SK-N-SH (cell line): ENCODE data around the gene RFC5.

ENCODE experiments used
- CTCF ChIP-seq: fragments of 200-600 bp; sonication (generic); IDR thresholded peaks from 2 replicates; pipeline ENCODE4 v1.6.1; 2017; ENCODE audit warnings: antibody characterized with exemption, mild to moderate bottlenecking, moderate library complexity
- EP300 ChIP-seq, 2 experiments: IDR thresholded peaks; 2 replicates each; pipeline versions ENCODE4 v1.4.0 to v1.6.1; 2012; ENCODE audit warnings: borderline replicate concordance in 1 of 2, low read depth in 1 of 2, low read length in 1 of 2
- EZH2phosphoT487 ChIP-seq: fragments of 200-600 bp; sonication (generic); IDR thresholded peaks from 2 replicates; pipeline ENCODE4 v1.6.1; 2017; ENCODE audit warnings: low read depth, mixed run types, mild to moderate bottlenecking, antibody characterized with exemption, moderate library complexity, borderline replicate concordance
- MAX ChIP-seq: IDR thresholded peaks from 2 replicates; pipeline ENCODE4 v1.4.0; 2012; ENCODE audit warnings: low read depth
- REST ChIP-seq: IDR thresholded peaks from 2 replicates; pipeline ENCODE4 v1.6.1; 2012; ENCODE audit warnings: mild to moderate bottlenecking, low read depth, low read length, moderate library complexity
- RXRA ChIP-seq: IDR thresholded peaks from 2 replicates; pipeline ENCODE4 v1.4.0; 2012; ENCODE audit warnings: low read depth, mild to moderate bottlenecking, borderline replicate concordance
- SIN3A ChIP-seq: IDR thresholded peaks from 2 replicates; pipeline ENCODE4 v1.6.1; 2012; ENCODE audit warnings: low read depth, mild to moderate bottlenecking, low read length, moderate library complexity, borderline replicate concordance
- SMC3 ChIP-seq: IDR thresholded peaks from 2 replicates; pipeline ENCODE4 v1.6.1; 2012; ENCODE audit warnings: low read depth, low read length, improper control_type of control experiment

GRCh38 chr12:118023301-118023860 is 6.9 kb downstream of the RFC5 start:
- TF ChIP-seq SMC3 (no peak), CTCF (no peak), MAX (no peak), RXRA (no peak), REST (no peak), SIN3A (no peak), EP300 (IDR thresholded peaks at IDR 0.05; ENCODE audit: borderline replicate concordance in 1 of 2, low read depth in 1 of 2, low read length in 1 of 2) (no peak), EZH2phosphoT487 (no peak)
